Activated naive CD4-positive, alpha-beta T cell treated with anti-CD3 and anti-CD28 coated beads, Interleukin-2, amount 50 U/mL, for 16 hours (primary cell): Measurements from ENCODE around the gene NIN.
"Not testable (repeated sequence)": the region's sequence is repeated elsewhere in the genome, so short reads cannot be mapped to it uniquely, and the experiment has no call there.

Experiments
- DNase-seq: peaks from one replicate; pipeline ENCODE4 v3.0.0-alpha.2; 2020

Gene NIN

DNA sequence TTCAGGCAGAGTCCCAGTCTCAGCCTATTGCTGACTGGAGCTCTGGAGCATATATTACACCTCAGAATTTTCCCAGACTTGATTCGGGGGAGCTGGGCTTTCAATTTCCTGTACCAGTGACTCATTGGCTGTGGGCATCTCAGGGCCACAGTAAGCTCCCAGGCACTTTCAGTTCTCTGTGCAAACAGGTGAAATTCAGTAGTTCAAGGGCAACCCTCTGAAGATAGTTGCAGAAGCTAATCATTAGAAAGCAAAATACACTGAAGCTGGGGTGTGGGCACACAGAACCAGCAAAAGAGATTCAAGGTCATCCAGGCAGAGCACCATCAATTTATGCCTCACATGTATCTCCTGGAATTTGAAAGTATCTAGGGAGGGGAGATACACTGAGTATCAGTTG is 8.1 kb upstream of the NIN start:
- DNase-seq: no peak

DNA sequence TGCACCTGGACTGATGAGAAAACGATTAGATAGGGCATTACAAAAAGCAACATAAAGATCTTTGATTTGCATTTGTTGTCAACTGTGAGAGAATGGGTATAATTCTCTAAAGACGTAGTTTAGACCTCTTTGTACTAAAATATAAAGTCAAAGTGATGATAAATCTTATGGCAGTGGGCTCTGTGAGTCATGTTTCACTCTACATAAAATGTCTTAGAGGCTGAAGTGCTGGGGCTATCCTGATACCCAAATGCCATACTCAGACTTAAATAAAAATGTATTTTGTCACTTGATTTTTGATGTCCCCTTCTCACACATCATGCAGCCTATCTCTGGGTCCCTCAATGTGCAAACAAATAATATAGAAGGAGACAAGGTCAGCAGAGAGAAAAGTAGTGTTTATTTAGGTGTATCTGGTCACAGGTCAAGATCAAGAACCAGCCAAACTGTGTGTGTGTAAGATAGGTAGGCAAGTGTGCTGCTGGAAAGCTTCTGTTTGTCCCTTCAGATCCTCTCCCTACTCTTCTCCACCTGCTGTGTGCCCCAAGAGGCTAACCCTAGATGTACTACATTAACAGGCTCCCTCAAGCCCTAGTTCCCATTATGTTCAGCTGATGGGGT is 7.0 kb upstream of the NIN start:
- DNase-seq: no peak

DNA sequence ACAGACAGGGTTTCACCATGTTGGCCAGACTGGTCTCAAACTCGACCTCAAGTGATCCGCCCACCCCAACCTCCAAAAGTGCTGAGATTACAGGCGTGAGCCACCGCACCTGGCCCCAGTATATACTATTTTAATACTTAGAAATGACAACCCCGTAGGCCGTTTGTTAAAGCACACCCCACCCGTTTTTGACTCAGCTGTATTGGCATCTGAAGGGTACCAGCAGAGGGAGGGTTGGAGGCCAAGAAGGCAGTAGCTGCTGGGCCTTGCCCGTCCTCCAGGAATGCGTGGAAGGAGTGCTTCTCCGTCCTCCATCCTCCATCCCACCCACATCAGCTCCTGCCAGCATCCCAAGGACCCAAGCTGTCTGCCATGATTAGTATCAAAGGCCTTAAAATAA is 6.3 kb upstream of the NIN start:
- DNase-seq: no peak

DNA sequence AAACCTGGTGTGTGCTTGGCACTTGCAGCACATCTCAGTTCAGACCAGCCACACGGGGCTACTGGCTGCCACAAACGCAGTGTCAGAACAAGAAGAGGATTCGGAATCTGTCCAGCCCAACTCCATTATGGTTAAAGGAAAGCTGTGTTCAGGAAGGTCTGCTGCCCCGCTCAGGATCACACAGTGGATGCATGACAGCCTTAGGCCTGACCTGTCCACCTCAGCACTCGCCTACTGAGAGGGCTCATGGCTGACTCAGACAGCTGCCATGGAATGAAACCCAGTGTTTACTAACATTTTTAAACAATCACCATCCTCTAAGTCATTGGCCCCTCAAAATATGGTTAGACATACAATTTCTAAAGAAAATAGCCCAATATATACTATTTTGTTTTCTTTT is 5.6 kb upstream of the NIN start:
- DNase-seq: no peak

DNA sequence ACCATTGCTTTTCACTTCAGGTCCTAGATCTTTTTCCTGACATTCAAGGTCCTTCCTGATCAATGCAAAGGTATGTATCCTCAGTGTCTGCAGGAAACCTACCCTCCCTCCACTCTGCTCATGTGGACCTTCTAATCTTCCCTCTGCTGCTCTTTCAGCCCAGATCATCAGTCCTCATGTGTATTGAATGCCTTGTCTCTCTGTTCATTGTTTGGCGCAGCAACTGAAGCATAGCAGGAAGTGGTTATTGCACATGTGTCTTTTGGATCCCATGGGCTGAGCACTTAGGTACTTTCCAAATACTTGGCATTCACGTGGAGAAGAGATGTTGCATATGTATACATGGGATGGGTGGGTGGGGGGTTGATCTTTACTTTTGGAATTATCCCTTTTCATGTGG is 4.3 kb upstream of the NIN start:
- no peak for DNase-seq

DNA sequence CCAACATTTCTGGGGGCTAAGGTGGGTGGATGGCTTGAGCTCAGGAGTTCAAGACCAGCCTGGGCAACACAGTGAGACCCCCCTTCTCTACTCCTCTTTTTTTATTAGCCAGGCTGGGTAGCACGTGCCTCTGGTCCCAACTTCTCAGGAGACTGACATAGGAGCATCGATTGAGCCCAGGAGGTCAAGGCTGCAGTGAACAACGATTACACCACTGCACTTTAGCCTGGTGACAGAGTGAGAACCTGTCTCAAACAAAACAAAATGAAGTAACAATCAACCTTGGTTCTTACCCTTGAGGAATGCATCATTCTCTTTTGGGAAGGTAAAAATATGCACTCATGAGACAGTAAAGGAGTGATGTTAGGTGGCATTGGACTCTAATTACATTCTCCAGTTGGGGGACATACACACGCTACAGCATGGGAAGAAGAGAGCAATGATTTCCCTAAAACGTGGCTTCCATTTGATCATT is 3.9 kb upstream of the NIN start:
- no peak for DNase-seq

DNA sequence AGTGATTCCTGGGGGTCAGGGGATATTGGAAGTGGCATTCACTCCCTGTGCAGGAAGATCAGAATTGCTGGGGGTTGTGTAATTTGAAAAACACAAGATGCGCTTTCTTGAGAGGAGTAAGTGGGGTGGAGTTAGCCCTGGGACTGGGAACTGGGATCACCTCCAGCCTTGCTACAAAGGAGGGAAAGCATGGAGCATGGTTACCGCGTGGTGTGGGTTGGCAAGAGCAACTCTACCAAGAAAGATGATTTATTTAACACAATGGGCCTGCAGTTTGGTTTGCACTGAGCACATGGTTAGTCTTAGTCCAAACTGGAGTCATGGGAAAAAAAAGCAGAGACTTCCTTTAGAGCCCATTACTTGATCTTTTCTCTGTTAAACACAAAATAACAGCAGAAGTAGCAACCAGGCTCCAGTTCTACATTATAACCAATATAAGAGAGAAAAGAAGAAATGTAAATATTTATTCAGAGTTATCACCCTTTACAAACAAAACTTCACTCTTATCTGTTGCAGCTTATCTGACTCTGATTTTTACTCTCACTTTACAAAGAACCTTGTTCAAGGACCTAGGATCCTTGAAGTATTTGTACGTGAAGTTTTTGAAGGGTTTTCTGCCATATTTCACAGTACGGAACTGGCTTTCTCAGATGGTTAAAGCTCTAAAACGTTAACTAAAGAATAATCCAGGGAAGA is 2.1 kb upstream of the NIN start:
- DNase-seq: no peak

DNA sequence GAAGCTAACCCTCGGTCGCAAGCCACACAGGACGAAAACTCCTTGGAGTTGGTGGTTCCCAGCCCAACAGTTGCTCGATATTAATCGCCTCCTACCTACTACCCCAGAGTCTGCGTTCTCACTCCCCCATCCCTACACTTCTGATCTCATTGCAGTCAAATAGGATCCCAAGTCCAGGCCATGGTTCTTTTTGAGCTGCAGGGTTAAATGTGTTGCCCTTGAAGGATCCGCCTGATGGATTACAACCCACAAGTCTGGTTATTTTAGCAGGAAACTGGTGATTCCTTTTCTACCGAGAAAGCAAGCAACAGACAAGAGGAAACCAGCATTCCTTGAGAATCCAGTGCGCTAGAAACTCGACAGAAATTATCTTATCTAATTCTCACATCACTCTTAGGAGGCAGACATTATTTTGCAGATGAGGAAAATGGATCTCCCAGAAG is 785 bp upstream of the NIN start:
- DNase-seq: no peak

DNA sequence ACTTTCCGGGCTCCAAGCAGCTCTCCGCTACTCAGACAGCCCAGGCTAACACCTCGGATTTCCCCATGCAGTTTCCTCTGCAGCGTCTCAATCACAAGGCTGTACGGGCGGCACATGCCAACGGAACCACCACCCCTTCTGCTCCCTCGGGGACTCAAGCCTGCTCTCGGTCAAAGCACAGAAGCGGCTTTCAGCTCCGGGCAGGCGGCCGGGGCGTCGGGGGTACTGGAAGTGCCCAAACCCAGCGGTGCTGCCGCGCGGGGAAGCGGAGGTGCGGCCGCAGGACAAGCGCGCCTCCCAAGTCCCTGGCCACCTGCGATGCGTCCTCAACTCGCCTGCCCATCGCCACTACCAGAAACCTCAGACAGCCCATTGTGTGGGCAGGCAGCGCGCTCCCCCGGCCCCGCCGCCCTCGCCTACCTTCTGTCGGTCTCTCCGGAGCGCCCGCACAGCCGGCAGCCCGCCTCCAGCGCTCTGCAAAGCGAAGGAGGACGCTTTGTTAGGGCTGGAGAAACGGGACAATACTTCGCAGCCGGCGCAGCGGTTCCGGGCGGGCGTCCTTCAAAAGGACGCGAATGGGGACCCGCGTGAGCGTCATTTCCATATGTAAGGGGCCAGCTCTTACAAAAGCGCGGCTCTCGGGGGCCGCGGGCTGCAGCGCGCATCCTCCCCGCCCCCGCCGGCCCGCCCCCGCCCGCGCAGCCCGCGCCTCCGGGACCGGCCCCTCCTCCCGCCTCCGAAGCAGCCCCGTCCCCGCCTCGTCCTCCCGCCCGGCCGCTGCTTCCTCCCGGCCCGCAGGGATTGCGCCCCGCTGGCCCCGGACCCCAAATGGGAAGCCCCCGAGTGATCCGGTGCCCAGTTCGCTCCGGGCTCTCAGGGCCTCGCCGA is 674 bp downstream of the NIN start:
- peak; percentile 74 for DNase-seq

DNA sequence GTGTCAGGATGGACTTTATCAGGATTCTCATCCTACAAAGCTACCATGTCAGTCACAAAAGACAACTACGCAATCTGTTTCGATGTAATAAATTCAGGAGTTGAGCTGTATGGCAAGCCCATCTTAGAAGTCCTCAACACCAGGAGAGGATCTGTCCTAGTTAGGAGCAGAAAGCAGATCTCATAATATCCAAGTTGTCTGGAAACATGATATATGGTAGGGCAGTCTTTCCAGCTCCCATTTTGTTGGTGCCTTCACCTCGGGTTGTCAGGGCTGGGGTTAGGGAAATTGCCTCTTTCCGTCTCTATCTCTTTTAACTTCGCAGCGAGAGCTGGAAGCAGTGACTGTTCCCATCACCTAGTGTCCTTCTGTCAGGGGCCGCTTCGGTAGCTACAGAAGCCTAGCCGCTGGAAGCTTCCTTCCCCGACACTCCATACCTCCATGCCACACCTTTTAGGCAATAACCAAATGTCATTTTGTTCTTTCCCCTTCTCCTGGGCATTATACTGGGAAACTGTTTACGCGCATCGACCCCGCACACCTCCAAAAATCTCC is 1.4 kb downstream of the NIN start:
- no peak for DNase-seq

DNA sequence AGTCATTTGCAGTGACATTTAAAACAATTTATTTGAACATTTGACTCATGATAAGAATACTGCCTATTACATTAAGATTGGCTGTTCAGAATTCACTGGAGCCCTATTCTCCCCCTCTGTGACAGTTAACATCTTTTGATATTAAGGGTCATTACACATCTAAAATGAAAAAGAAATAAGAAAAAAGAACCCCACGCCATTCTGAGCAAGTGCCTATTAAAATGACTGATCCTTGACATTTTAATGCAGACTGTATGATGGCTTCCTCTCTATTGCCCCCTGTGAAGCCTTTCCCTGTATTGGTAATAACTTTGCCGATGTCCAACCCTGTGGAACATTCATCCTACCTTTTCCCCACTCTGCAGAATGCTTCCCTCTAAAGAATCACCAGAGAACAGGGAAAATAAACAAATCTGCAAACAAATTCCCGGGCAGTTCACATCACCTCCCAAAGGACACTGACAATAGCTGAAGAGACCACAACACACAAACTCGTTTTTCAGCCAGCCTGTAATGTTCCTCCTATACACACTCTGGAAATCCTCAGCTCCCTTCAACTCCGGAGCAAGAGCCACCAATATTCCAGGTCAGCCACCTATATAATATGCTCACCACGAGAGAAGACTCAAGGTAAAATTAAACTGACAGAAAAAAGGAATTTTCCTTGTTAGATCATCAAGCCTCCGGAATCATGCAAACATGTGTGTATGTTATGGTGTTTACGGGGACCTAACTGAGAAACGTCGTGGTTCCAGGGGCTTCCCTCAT is 2.1 kb downstream of the NIN start:
- no peak for DNase-seq

DNA sequence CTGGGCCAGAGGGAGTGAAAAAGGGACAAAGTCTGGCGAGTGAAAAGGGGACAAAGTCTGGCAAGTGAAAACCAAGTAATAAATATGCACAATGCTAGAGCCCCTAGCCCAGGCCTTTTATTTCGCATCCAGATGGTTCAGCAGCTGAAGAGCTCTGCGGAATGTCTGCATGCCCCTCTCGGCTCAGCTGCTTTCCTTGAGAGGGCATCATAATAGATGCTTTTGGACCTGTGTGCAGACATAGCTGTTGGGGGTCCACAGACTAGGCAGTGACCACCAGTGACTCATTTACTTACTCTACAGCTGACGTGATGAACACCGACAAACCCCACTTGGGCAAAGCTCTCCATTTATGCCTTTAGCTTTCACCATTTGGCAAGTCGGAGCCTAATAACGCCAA is 4.3 kb downstream of the NIN start:
- DNase-seq: no peak

DNA sequence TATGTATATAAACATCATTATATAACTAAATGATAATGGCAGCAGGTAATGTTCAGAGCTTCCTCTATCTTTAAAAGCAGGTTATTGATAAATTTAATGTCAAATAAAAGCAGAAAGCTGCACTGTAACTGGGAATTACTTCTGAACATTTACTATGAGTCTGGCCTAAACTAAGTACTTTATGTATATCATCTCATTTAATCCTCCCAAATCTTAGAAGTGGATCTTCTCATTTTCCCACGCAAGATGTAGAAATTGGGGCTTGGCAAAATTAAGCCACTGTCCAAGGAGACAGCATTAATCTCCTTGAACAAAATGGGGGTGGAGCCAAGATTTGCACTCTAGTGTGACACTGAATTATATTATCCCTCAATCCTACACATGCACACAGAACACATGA is 5.7 kb downstream of the NIN start:
- DNase-seq: no peak

DNA sequence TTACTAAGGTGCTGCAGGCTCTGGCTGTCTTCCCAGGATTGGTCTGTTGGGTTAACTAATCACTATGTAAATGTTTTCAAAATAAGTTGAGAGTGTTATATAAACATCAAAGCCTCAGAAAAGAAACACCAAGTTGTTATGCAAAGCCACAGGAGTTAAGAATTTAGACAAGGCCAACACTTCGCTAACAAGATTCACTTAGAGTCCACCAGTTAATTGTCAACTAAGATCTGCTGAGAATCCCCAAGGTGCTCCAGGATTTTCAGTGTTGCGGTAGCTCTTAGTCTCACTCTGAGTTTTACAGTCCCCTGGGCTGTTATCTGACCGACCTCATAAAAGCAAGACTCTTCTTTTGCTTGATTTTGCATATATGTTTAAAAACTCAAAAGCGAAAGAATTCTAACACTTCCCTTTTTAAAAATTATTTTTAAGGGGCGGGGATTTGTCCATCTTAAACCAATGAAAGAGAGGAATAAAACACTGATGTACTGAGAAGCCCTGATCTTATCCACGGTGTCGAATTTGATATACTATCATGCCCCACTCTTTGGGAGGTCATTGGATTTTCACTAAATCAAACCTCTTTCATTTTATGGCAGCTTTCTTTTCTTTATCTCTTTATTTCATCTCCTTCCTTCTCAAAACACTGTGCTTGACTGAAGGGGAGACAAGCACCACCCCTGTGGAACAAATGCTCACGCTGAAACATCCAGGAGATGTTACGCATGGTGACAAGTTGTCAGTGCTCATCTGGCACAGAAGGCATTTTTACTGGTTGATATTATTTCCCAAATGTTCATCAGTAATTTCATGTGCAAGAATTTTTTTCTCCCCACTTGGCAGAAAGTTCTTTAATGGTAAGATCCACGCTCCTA is 7.0 kb downstream of the NIN start:
- DNase-seq: no peak

DNA sequence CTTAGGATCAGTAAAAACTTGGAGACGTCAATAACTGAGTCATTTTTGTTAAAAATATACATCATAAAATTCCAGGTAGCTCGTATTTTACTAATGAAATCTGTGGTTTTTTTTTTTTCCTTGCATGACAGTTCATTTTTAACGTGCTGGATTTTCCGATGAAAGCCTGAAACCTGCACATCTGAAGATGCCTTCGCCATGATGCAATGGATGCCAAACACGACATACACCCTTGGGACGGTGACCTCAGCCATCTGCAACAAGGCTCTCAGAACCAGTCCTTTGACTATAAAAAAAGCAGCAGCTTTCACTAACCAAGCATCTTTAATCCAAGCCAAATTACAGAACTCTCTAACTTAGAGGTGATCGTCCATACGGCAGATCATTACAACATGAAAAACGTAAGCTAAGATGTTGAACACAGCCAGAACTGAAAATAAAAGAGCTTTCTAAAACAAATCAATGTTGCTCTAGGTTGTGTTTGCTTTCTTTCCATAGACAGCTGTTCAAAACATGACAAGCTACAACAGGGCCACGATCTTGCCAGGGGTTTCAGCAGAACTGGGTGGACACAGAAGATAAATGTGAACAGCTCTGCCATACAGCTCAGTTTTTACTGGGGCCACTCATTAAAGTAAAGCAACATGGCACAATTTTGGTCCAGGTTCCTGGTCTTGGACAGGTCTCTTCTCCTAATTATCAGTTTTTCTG is 7.8 kb downstream of the NIN start:
- DNase-seq: peak; percentile 32

DNA sequence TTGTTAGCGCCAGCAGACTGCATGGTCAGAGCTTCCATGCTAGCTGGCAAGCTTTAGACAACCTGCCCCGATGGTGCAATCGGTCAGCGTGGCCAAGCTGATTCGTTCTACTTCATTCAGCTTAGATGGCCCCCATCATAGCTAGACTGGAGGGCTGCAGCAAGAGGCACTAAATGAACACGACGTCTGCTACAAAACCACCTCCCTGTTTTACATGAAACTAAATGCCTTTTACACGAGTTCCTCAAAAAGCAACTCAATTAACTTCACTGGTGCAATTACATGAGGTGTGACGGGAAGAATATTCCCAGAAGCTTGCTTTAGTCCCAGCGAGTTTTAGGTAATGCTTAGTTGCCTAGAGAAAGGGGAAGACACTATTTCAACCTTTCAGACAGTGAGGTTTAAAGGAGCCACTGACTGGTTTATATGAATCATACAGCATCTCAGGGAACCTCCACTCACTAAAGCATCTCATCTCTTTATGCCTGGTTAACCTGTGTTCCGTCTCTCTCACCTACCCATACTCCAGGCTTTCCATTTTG is 8.4 kb downstream of the NIN start:
- no peak for DNase-seq

DNA sequence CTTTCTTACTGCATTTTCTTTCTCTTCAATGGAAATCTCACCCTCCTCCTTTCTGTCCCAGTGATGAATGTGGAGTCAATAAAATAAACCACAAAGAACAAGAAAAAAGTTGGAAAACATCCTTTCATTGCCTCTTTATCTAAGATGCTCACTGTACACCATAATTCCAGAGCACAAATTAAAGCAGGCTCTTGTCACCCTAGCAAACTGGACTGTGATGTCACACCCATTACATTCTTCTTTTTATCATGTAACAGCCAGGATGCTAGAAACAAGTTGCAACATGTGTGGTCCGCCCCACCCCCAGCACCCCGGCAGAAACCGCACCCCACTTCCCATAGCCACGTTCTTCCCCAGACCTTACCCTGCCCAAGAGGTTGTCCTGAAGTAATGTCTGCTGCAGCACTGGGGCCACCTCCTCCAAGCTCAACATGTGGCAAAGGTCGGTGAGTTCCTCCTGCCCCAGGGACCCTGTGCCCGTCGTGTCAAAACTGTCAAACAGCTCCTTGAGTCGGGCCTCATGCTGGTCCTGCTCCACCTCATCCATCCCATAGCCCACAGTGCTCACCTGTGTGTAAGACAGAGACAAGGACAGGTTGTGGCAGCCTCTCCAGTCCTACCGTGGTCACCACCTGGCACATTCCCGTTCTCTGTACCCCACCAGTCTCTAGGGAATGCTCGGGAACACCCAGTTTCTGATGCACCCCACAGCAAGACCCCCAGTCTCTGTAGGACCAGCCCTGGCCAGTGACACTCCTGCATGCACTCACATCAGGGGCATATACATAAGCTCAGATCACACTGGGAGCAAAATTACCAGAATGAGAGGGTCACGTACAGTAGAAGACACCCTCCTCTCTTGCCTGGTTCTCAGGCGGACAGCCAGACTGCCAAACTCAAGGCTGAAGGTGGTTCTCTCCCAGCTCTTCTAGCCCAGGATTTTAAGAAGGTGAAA is 9.2 kb downstream of the NIN start:
- DNase-seq: peak; percentile 18

DNA sequence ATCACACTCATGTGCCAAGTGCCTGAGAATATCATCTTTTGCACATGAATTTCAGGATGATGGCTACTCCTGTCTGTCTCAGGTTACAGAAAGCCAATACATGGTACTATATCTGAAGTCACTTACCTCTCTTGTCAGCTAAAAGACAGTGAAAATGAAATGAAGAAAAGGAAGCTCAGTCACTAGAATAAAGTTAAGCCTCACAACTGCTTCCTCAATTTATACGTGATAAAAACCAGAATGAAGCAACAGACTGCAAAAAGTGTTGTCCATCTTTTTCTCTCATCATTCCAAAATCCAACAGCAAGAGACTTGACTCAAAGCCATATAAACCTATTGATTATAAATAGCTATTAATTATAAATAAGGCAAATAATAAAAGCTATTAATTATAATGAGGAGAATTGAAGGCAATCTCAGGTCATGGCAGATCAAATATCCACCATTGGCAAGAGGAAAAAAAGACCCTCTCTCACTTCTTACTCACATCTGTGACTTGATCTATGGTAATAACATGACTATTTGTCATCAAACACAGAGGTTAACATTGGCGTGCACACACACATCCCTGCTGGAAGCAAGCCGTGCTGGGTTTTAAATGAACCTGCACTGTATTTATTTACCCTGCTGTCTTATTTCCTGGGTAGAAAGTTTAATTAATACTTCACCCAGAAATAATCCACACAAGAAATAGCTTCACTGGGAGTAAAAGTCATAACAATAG is 10.0 kb downstream of the NIN start:
- DNase-seq: no peak

DNA sequence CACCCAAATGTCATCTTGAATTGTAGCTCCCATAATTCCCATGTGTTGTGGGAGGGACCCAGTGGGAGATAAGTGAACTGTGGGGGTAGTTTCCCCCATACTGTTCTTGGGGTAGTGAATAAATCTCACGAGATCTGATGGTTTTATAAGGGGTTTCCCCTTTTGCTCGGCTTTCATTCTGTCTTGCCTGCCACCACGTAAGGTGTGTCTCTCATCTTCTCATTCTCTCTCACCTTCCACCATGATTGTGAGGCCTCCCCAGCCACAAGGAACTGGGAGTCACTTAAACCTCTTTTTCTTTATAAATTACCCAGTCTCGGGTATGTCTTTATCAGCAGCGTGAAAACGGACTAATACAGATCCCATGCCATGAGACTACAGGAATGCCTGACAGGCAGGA is 11.7 kb downstream of the NIN start:
- DNase-seq: not testable (repeated sequence)
